ENCODE results near the gene SMARCC2. TPM values are rescaled to one million over a fixed set of nuclear protein-coding genes. Genes with fewer than 3 reads are reported as not detected.
A peak's percentile ranks its signal among the peaks of the same experiment; 100 is the strongest.
"Not testable (repeated sequence)": the region's sequence is repeated elsewhere in the genome, so short reads cannot be mapped to it uniquely, and the experiment has no call there.

Gene SMARCC2
- polyA plus RNA-seq, 3 donors, result 116 to 152 (median 133) TPM

DNA sequence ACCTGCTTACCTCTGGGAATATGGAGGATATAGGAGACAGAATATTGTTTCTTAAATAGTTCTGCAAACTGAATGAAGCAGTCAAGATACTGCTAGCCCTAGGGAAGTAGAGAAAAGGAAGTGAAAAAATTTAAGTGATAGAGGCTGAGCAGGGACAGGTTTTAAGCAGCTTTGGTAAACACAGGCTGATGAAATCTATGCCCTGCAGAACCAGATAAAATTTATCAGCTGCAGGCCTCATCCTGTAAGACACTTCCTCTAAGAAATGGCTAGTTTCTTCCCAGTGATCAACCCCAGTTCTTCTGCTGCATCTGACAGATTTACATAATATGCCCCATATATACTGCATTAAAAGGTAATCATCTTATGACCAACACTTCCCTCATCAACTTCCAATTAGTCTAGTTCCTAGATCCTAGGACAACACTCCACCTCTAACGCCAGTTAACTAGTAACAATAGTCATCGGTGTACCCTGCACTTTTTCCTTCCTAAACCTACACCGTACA lies 62.5 kb downstream of the SMARCC2 start:
- no peak for DNase-seq

DNA sequence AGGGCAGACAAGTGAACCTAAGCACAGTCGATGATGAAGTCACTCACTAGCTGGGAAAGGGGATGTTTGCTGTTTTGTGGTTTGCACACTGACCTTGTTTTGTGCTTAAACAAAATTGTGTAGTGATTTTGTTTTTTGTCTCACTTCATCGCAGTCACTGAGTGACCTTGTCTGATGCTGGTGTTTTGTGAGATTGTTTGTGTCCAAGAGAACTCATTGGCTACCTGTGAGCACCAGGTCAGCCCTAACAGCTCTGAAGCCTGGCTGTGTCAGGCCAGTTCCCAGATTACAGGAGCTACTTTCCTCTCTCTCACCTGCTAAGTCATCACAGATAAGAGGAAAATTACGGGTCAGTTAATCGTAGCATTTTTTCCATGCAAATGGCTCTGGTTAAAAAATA lies 65.2 kb downstream of the SMARCC2 start:
- no peak for DNase-seq

DNA sequence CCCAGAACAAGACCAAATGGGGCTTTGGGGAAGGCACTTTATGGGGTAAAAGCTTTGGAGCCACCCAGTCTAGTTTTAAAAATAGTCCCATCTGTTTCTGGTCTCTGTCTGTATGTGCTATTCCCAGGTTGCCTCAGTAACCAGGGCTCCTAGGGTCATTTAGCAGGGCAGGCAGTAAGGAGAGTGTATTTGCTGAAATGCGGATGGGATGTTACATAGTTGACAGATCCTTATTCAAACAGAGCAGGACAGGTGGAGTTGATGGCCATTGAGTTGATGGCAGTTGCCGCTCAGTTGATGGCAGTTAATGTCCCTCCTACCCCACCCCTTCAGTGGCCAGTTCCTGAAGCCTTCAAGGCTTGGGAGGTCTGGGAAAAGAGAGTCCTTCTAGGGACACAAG lies 66.6 kb downstream of the SMARCC2 start:
- no peak for DNase-seq

DNA sequence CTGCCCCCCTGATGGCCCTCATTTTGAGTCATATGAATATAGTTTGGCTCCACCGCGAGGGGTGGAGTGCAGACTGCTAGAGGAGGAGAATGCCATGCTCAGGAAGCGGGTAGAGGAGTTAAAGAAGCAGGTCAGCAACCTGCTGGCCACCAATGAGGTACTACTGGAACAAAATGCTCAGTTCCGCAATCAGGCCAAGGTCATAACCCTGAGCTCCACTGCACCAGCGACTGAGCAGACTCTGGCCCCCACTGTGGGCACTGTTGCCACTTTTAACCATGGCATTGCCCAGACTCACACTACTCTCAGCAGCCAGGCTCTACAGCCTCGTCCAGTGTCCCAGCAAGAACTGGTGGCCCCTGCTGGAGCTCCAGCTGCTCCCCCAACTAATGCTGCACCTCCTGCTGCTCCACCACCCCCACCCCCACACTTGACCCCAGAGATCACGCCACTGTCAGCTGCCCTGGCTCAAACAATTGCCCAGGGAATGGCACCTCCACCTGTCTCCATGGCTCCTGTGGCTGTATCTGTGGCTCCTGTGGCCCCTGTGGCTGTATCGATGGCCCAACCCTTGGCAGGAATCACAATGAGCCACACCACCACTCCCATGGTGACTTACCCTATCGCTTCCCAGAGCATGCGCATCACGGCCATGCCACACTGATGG lies 67.9 kb downstream of the SMARCC2 start:
- no peak for DNase-seq

DNA sequence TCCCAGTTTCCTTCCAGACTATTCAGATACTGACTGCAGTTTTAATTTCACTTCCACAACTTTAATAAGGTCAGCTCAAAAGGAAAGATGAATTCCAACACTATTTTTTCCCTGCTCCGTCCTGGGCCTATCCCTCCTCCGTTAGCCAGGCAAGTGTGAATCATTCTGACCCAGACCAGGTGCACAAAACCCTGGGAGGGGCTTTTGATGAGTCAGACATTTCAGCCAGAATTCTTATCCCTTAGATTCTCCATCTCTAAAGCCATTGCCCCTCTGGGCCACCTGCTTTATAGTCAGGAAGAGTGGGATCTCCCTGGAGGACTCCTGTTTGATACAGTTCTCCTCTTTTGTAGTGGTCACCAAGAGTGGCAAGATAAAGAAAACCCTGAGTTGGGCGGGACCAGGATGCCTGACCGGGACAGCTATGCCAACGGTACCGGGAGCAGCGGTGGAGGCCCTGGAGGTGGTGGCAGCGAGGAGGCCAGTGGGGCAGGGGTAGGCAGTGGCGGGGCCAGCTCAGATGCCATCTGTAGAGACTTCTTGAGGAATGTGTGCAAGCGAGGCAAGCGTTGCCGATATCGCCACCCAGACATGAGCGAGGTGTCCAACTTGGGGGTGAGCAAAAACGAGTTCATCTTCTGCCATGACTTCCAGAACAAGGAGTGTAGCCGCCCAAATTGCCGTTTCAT lies 69.0 kb downstream of the SMARCC2 start:
- DNase-seq, result no peak

DNA sequence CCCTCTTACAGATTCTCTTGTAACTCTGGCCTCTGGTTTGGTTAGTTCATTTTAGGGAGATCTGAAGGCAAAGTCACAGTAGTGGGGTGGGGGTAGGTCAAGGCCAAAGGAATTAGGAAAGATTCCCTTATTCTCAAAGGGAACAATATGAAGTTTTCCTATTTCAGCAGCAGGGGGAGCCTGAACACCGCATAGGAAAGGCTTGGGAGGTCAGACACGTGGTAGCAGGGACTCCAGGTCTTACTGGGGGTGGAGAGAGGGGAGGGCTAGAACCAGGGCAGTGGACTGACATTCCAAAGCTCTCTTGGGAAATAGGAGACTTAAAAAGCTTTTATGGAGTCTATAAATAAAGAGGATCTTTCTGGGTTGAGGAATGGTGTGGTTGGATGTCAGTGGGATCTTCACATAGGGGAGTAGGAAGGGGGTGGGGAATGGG lies 69.9 kb downstream of the SMARCC2 start:
- DNase-seq, result peak; percentile 92

DNA sequence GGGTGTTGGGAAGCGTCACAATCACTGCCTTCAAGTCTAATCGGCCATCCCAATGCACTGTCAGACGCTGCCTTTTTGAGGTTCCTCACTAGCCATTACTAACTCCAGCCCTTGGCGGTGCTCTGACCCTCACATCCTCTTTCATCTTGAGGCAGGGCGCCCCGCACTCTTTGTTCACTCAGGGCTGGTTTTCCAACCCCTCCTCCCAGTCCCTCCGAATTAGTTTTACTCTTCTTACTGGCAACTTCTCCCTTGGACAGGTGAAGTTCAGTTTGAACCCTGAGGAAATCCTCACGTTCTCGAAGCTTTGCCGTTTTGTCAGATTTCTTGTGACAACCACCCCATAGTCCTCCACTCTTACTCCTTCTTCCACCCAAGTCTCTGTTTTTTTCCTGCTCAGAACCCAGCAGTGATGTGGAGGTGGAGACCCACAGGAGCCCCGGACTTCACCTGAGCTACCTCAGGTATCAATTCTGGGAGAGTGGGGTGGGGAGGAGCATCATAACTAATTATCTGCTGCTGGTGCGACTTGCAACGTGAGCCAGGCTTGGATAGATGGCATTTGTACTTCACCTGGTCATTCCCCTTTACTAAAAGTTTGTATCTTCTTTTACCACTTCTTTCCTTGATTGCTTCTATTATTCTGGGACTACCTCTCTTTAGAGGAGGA lies 70.5 kb downstream of the SMARCC2 start:
- DNase-seq, result no peak

DNA sequence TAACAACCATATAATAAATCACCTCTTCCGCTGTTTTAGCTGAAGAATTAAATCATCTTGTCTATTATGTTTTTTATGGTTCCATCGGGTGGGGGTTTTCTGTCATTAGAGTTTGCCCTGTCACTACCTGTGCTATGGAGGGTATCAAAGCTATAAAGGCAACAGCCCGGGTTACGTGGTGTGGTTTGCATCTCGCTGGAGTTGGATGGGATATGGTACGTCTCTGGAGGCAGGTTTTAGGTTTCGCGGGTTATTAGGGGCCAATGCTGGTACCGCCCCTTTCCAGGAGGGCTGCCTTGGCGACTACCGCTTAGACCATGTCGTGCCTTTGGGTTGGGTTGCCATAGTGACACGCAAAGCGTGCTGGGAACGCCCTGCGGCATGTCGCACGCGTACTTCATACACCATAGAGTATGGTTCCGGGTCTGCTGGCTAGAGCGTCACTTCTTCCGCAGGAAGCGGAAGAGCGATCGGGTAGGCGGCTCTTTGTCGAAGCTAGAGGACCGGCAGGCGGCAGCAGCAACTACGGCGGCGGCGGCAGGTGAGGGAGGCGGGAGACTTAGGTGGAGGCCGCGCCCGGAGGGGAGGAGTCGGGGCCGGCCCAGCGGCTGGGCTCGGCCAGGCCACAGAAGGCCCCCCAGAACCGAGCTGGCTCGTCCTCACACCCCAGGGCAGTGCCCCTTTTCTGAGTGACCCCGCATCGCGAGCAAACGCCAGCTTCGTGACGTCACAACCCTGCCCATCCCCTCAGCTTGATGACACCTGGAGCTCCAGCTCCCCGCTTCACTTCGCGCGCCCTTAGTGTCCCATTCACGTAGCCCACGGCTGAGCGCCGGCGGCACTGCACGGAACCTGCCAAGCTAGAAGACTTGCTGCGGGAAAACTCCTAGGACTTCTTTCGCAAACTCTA lies 71.2 kb downstream of the SMARCC2 start, which contains the start of gene ZC3H10:
Gene ZC3H10, plus strand, starts transcription at position 489 of the 910 bp plus-strand sequence. CDS start 2,297 bp downstream, outside the sequence.
- DNase-seq, result peak; percentile 99

DNA sequence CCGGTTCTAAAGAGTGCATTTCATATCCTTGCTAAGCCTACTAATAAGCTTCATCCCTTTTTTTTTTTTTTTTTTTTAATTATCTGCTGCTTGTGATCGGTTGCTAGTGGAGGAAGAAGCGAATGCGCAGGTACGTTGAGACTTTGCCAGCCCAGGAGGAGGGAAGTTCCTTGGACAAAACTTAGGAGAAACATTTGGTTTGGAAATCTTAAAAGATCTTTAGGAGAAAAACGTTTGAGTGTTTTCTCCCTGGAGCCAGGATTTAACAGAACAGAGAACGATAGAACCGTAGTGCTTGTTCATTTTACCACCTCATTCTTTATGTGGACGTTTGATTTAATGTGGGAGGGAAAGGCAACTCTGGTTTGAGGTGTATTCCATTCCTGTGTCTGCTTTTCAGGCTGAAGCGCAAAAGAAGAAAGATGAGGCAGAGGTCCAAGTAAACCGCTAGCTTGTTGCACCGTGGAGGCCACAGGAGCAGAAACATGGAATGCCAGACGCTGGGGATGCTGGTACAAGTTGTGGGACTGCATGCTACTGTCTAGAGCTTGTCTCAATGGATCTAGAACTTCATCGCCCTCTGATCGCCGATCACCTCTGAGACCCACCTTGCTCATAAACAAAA lies 72.1 kb downstream of the SMARCC2 start:
- DNase-seq, result not testable (repeated sequence)

DNA sequence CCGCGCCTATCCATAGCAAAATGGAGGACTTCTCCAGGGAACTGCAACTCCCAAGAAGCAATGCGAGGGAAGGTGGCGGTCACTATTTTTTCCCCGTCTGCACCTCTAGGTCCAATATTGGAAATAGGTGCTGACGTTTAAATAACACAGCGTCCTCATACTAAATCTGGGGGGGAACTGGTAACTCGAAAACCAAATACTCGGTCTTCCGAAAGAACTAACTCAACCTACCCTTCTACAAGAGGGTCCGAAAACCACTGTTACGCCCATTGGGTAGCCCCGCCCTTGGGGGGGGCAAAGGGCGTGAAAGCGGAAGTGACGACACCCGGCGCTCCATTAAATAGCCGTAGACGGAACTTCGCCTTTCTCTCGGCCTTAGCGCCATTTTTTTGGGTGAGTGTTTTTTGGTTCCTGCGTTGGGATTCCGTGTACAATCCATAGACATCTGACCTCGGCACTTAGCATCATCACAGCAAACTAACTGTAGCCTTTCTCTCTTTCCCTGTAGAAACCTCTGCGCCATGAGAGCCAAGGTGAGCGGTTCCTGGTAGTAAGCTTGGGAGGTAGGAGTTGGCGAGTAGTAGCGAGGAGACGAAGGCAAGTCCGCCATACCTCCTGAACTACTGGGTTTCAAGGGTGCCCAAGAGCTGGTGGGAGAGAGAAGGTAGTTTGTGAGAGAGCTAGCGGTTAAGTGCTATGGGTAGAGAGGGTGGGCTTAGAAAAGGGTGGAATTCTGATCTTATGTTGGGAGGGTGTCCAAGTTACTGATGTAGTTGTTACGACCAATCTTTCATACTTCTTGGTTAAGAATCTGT lies 72.8 kb downstream of the SMARCC2 start, which contains the start of gene RPL41:
Gene RPL41, plus strand, starts transcription at position 367 of the 815 bp plus-strand sequence.
- peak; percentile 97 for DNase-seq

DNA sequence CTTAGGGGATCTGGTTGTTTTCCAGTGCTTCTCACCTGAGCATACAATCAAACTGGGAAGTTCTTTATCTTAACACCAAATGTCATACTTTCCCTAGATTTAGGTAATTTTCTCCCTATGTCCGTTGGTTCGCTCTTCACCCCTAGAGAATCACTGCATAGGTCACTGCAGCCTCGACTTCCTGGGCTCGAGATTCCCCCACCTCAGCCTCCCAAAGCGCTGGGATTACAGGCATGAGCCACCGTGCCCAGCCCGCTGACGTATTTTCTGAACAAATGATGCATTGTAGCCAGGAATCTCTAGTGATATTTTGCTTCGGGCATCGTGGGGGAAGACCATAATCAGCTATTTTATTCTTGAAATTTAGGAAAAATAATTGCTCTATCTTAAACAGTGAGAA lies 74.0 kb downstream of the SMARCC2 start:
- no peak for DNase-seq

DNA sequence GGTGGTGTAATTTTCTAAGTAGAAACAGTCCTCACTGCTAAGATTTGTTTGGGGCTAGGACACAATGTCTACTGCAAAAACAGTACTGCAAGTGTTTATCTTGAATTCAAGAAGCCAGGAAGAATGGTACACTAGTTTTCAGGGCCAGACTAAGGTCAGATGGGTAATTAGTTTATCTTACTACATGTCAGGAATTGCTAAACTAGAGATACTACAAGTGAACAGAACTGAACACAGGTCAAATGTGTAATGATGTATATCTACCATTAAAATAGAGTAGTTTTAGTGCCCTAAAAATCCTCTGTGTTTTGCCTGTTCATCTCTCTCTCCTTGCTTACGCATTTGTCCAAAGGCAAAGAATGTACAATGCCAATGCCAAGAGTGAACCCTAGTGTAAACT lies 75.2 kb downstream of the SMARCC2 start:
- no peak for DNase-seq

Other genes starting within 250 kb of the SMARCC2 start
- 1 to 10 TPM; 3.3 to 5.2 (median 3.6) TPM for gene PMEL, start 223.4 kb downstream of the SMARCC2 start, polyA plus RNA-seq (ENCODE audit: insufficient read length in 3 of 3)
- gene CDK2, start 222.7 kb downstream of the SMARCC2 start, polyA plus RNA-seq (ENCODE audit: insufficient read length in 3 of 3), result 10 to 100 TPM; 60.6 to 74.6 (median 61.6) TPM
- 100 to 1,000 TPM; 149 to 175 (median 158) TPM for gene RAB5B, start 215.4 kb downstream of the SMARCC2 start, polyA plus RNA-seq (ENCODE audit: insufficient read length in 3 of 3)
- 10 to 100 TPM; 49.5 to 56.8 (median 53.3) TPM for gene SUOX, start 192.2 kb downstream of the SMARCC2 start, polyA plus RNA-seq (ENCODE audit: insufficient read length in 3 of 3)
- 10 to 100 TPM; 15.8 to 23.6 (median 20.1) TPM for gene IKZF4, start 168.4 kb downstream of the SMARCC2 start, polyA plus RNA-seq (ENCODE audit: insufficient read length in 3 of 3)
- 100 to 1,000 TPM; 366 to 522 (median 513) TPM for gene RPS26, start 147.6 kb downstream of the SMARCC2 start, polyA plus RNA-seq (ENCODE audit: insufficient read length in 3 of 3)
- 100 to 1,000 TPM in 2 of 3 donors, 10 to 100 TPM in 1; 70.3 to 125 (median 113) TPM for gene ERBB3, start 109.3 kb downstream of the SMARCC2 start, polyA plus RNA-seq (ENCODE audit: insufficient read length in 3 of 3)
- 100 to 1,000 TPM; 140 to 173 (median 148) TPM for gene PA2G4, start 84.9 kb downstream of the SMARCC2 start, polyA plus RNA-seq (ENCODE audit: insufficient read length in 3 of 3)
- gene RPL41, start 72.8 kb downstream of the SMARCC2 start, polyA plus RNA-seq (ENCODE audit: insufficient read length in 3 of 3), result 1,000 to 10,000 TPM; 4,623 to 5,799 (median 4,745) TPM
- 1 to 10 TPM; 6.1 to 7.4 (median 6.9) TPM for gene ZC3H10, start 71.2 kb downstream of the SMARCC2 start, polyA plus RNA-seq (ENCODE audit: insufficient read length in 3 of 3)
- gene ESYT1, start 61.2 kb downstream of the SMARCC2 start, polyA plus RNA-seq (ENCODE audit: insufficient read length in 3 of 3), result 10 to 100 TPM; 79.5 to 86.3 (median 81.9) TPM
- 100 to 1,000 TPM; 158 to 186 (median 174) TPM for gene MYL6B, start 36.9 kb downstream of the SMARCC2 start, polyA plus RNA-seq (ENCODE audit: insufficient read length in 3 of 3)
- 1,000 to 10,000 TPM; 1,644 to 2,112 (median 1,781) TPM for gene MYL6, start 31.1 kb downstream of the SMARCC2 start, polyA plus RNA-seq (ENCODE audit: insufficient read length in 3 of 3)
- 10 to 100 TPM; 43.8 to 50.1 (median 47.2) TPM for gene RNF41, start 32.4 kb upstream of the SMARCC2 start, polyA plus RNA-seq (ENCODE audit: insufficient read length in 3 of 3)
- gene NABP2, start 34.9 kb upstream of the SMARCC2 start, polyA plus RNA-seq (ENCODE audit: insufficient read length in 3 of 3), result 10 to 100 TPM; 28.2 to 30.5 (median 28.3) TPM
- gene SLC39A5, start 40.6 kb upstream of the SMARCC2 start, polyA plus RNA-seq (ENCODE audit: insufficient read length in 3 of 3), result 10 to 100 TPM; 73.2 to 87.0 (median 81.7) TPM
- gene ANKRD52, start 68.9 kb upstream of the SMARCC2 start, polyA plus RNA-seq (ENCODE audit: insufficient read length in 3 of 3), result 10 to 100 TPM; 32.8 to 40.5 (median 39.0) TPM
- gene COQ10A, start 77.5 kb upstream of the SMARCC2 start, polyA plus RNA-seq (ENCODE audit: insufficient read length in 3 of 3), result 10 to 100 TPM; 16.3 to 25.5 (median 19.6) TPM
- 100 to 1,000 TPM; 202 to 237 (median 212) TPM for gene CS, start 110.8 kb upstream of the SMARCC2 start, polyA plus RNA-seq (ENCODE audit: insufficient read length in 3 of 3)
- 100 to 1,000 TPM; 160 to 182 (median 172) TPM for gene CNPY2, start 126.5 kb upstream of the SMARCC2 start, polyA plus RNA-seq (ENCODE audit: insufficient read length in 3 of 3)
- gene PAN2, start 144.5 kb upstream of the SMARCC2 start, polyA plus RNA-seq (ENCODE audit: insufficient read length in 3 of 3), result 100 to 1,000 TPM in 1 of 3 donors, 10 to 100 TPM in 2; 82.4 to 140 (median 98.9) TPM
- gene IL23A, start 149.4 kb upstream of the SMARCC2 start, polyA plus RNA-seq (ENCODE audit: insufficient read length in 3 of 3), result 1 to 10 TPM in 2 of 3 donors, under 1 TPM in 1; 0.85 to 1.1 (median 1.0) TPM
- 100 to 1,000 TPM in 2 of 3 donors, 10 to 100 TPM in 1; 73.4 to 152 (median 139) TPM for gene STAT2, start 170.6 kb upstream of the SMARCC2 start, polyA plus RNA-seq (ENCODE audit: insufficient read length in 3 of 3)
- under 1 TPM; 0.10 to 0.13 (median 0.11) TPM for gene APOF, start 173.4 kb upstream of the SMARCC2 start, polyA plus RNA-seq (ENCODE audit: insufficient read length in 3 of 3)

Measured in renal pelvis (tissue), 4 donors.